Right cardiac atrium (tissue), 5 donors: ENCODE measurements around the gene CPZ. TPM values are rescaled to one million over a fixed set of nuclear protein-coding genes. Genes with fewer than 3 reads are reported as not detected.

Experiments
- ATAC-seq, 2 donors: fragments of 200-7000 bp; cut with Tn5 transposase; one replicate each; pipeline versions ENCODE4 v1.8.0 to v1.9.1; 2020; ENCODE audit warnings: moderate library complexity in 2 of 2, mild to moderate bottlenecking in 1 of 2
- DNase-seq, 3 donors: peaks; one replicate each; pipeline ENCODE4 v3.0.0-alpha.2; 2020
- H3K27ac ChIP-seq: one replicate; pipeline ENCODE4 v1.5.1; 2013; ENCODE audit warnings: mild to moderate bottlenecking, low read length, control low read depth, moderate library complexity
- H3K27me3 ChIP-seq: one replicate; pipeline ENCODE4 v1.6.1; 2013; ENCODE audit not compliant: control insufficient read depth, insufficient read depth
- H3K4me1 ChIP-seq: one replicate; pipeline ENCODE4 v1.6.1; 2013; ENCODE audit warnings: low read length; ENCODE audit not compliant: control insufficient read depth, insufficient read depth
- H3K4me3 ChIP-seq: one replicate; pipeline ENCODE4 v1.5.1; 2013; ENCODE audit warnings: low read length, control low read depth
- H3K9me3 ChIP-seq: one replicate; pipeline ENCODE4 v1.6.1; 2013; ENCODE audit warnings: low read length; ENCODE audit not compliant: control insufficient read depth
- WGBS: extraction: QIAGEN DNeasy Blood & Tissue Kit; methylation state at CpG from one replicate; pipeline ENCODE4 v1.1.7; 2013; 5-methylcytosine and 5-hydroxymethylcytosine counted together
- intact Hi-C, 4 donors: fragments of 100-400 bp; cut with DNase I; formaldehyde crosslinking; loops; one replicate each; pipeline versions ENCODE4 v1.11.0 to v1.14.0; 2022 to 2023
- polyA plus RNA-seq: library from polyadenylated mRNA; stranded (reverse); fragments of 200-250 nt; gene quantifications from one replicate; pipeline ENCODE4 v1.2.3, GENCODE V29; 2013
- total RNA-seq, 4 donors: library from RNA; stranded (reverse); fragmentation: NEBNext Ultra II Directional; extraction: Animal tissue kit (Norgen Biotek cat#: 25700); gene quantifications; one replicate each; pipeline ENCODE4 v1.2.1, GENCODE V29; 2021
- donor health status: healthy with polysubstance abuse.
- donor health status: DM: no; HTN: yes; CAD: no.
- donor health status: DM: no; HTN: no; CAD: no.
- donor health status: DM: no; HTN: yes; CAD: no; lungs with severe emphysema.
- donor health status: DM: yes; HTN: yes; CAD: no.

Gene CPZ
- total and polyA plus RNA-seq, 5 donors: 0.34 to 1.5 (median 1.2) TPM

DNA sequence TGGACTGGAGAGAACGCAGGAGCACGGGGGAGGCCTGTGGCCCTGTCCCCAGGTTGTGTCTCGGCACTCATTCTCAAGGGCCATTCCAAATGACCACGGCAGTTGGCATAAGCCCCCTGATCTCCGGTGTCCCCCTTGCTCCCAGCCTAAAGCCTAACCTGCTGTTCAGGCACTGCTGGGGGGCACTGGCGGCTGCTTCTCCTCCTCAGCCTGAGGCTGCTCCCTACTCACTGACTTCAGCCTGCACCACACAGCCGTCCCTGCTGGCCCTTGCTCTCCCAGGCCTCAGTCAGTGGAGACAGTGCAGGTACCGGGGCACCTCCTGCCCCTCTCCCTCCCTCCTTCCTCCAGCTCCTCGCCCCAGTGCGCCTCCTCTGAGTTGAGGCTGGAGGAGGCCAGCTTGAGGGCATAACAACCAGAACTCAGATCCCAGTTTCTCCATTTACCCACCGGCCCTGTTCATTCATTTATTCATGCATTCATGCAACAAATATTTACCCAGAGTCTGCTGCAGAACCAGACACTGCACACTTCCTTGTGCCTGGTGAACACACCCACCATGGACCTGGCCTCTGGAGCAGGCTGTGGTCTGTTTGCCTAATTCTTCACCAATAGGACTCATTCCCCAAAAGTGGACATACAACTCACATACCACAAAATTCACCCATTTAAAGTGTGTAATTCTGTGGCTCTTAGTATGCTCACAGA lies 65.0 kb downstream of the CPZ start:
- ATAC-seq: no peak
- intact Hi-C loops: no loop called here
- H3K27me3 ChIP-seq: no peaks in the 10 kb centered on the region
- H3K4me1 ChIP-seq: no peaks in the 10 kb centered on the region
- WGBS: 77% methylated on average over 11 of the region's 11 CpGs
- no peak overlapping the region for H3K4me3 ChIP-seq
- no peak for DNase-seq
- H3K9me3 ChIP-seq: no peaks in the 10 kb centered on the region
- no peak overlapping the region for H3K27ac ChIP-seq

DNA sequence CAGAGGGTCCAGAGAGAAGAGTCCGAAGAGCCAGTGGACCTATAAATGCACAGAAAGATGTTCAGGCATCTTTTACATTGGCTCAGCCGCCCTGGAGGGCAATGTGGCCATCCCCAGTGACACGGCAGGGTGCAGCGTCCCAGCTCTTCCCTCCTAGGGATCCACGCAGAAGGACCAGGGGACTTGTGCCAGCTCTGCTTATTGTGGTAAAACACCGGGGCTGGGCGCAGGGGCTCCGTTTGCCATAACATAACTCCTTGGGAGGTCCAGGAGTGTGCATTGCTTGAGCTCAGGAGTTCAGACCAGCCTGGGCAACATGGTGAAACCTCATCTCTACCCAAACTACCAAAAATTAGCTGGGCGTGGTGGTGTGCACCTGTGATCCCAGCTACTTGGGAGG lies 70.2 kb downstream of the CPZ start:
- no peaks in the 10 kb centered on the region for H3K9me3 ChIP-seq
- no peaks in the 10 kb centered on the region for H3K4me1 ChIP-seq
- no peak for DNase-seq
- no peak overlapping the region for H3K4me3 ChIP-seq
- WGBS: 87% methylated on average over 9 of the region's 9 CpGs
- intact Hi-C loops: no loop called here
- no peaks in the 10 kb centered on the region for H3K27me3 ChIP-seq
- ATAC-seq: no peak
- H3K27ac ChIP-seq: no peak overlapping the region

DNA sequence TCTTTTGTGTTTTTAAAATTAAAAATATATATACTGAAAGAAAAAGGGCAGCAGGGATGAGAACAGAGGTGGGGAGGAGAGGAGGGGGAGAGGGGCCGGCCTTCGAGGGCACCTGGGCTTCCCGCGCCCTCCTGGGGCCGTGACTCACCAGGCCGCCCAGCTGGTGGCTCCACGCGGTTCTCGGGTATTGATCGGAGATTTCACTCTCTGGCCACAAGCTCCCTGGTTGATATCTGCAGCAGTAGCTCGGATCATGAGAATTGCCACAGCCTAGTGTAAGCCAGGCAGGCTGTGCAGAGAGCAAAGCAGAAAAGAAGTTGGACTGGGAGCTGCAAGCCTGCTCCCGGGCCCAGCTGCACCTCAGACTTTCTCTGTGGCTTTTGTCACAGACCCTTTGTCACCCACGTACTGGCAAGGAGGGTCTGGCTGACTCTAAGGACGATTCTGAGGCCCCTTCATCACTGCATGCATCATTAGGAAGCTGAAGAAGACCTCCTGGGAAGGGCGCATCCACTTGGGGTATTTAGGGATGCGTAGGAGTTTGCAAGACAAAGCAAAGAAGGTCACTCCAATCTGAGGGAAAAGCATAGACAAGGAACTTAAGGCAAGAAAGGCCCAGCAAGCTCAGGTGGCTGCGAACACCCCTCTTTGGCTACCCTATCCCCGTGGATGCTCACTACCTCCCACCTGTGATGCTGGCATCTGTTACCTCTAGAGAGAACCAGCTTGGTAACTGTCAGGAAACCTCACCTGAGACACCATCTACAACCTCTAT lies 71.7 kb downstream of the CPZ start:
- Histone ChIP-seq H3K4me1 (no peaks in the 10 kb centered on the region), H3K27ac (no peak overlapping the region), H3K27me3 (no peaks in the 10 kb centered on the region), H3K4me3 (no peak overlapping the region), H3K9me3 (no peaks in the 10 kb centered on the region)
- intact Hi-C loops: no loop called here
- 64% methylated on average over 18 of the region's 18 CpGs for WGBS
- DNase-seq (no peak), ATAC-seq (no peak)

DNA sequence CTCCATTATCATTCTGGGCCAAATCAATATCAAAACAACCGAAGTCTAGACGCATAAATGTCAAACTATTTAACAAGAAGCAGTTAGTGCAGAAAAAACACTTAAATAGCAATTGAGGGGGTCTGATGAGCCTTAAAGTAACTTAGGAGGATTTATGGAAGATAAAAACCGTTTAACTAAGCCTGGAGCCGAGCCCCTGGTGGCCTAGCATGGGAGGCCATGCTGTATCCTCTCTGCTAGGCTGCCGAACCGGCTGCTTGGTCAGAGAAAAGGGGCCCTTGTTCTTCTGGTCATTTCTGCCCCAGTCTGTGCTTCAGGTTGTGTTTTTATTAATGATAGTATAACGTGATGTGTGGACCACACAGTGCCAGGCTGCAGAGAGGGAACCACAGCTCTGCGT lies 72.4 kb downstream of the CPZ start:
- Histone ChIP-seq H3K4me3 (no peak overlapping the region), H3K27me3 (no peaks in the 10 kb centered on the region), H3K9me3 (no peaks in the 10 kb centered on the region), H3K27ac (no peak overlapping the region), H3K4me1 (no peaks in the 10 kb centered on the region)
- 48% methylated on average over 8 of the region's 8 CpGs for WGBS
- ATAC-seq: no peak
- DNase-seq: no peak
- intact Hi-C loops: no loop called here

DNA sequence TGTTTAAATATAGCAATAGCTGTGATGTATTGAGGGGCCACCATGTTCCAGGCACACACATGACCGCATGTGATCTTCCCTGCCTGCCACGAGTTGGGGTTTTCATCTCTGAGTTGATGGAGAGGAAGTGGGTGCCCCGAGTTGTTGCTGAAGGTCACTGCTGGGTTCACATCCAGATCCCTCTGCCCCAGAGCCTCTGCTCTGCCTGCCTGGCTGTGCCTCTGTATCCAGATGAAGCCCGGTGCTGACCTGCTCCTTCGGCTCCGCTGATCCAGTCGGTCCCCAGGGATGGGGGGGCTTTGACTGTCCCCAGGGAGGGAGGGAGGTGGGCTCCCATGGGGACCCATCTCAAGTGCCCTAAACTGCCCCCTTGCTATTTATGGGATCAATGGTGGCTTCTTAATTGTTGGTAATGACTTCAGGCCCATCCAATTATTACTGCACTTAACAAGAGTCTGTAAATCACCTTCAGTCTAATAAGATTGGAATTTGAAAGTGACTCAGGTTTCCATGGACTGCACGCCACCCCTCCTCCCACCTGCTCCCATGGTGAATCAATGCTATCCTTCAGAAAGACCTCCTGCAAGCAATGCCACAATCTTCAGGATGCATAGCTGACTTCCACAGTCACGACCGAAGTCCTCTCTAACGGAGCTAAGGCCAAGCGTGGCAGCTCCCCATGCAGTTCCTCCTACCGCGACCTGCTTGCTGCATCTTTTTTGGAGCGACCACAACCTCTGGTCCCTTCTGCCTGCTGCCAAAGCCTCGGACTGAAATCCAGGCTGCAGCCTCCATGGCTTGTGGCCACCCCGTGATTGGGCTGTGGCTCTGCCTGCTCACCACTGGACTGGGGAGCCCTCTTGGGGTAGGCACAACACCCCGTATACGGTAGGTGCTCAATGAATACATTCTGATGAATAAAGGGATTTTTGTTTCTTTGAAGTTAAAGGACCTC lies 73.1 kb downstream of the CPZ start:
- Histone ChIP-seq H3K9me3 (no peaks in the 10 kb centered on the region), H3K4me3 (no peak overlapping the region), H3K27me3 (no peaks in the 10 kb centered on the region), H3K27ac (no peak overlapping the region), H3K4me1 (no peaks in the 10 kb centered on the region)
- ATAC-seq: no peak
- intact Hi-C loops: no loop called here
- WGBS: 78% methylated on average over 19 of the region's 19 CpGs
- no peak for DNase-seq

DNA sequence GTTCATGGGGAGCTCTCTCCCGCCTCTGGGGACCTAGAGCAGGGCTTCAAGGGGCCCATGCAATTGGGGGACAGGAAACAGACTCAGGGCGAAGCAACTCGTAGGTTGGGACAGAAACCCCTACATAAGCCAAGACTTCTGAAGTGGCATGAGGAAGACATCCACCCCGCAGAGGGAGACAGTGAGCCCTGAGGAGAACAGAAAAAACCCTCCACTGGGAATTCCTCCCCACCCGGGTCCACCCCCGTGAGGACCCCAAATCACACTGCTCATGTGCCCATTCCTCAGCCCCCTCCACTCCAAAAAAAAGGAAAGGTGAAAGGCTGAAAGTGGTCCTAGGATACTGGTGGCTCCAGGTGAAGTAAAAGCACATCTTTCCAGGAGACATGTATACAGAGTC lies 74.0 kb downstream of the CPZ start:
- Histone ChIP-seq H3K27me3 (no peaks in the 10 kb centered on the region), H3K4me1 (no peaks in the 10 kb centered on the region), H3K4me3 (no peak overlapping the region), H3K9me3 (no peaks in the 10 kb centered on the region), H3K27ac (no peak overlapping the region)
- intact Hi-C loops: no loop called here
- ATAC-seq (no peak), DNase-seq (no peak)
- WGBS: 74% methylated on average over 6 of the region's 6 CpGs

Other genes starting within 250 kb of the CPZ start
- 10 to 100 TPM; 52.9 to 94.8 (median 55.1) TPM for gene ACOX3, start 152.0 kb upstream of the CPZ start, total RNA-seq
- gene ACOX3, start 152.0 kb upstream of the CPZ start, polyA plus RNA-seq: 25.7 TPM
- gene TRMT44, start 152.0 kb upstream of the CPZ start, total RNA-seq: 10 to 100 TPM; 10.2 to 12.9 (median 12.5) TPM
- 7.6 TPM for gene TRMT44, start 152.0 kb upstream of the CPZ start, polyA plus RNA-seq
- under 1 TPM in 1 of 4 donors, not detected in 3; 0.12 TPM for gene GPR78, start 12.4 kb upstream of the CPZ start, total RNA-seq
- gene GPR78, start 12.4 kb upstream of the CPZ start, polyA plus RNA-seq: 0.09 TPM